Right lobe of liver (tissue), 4 donors: ENCODE results near the gene ZBTB25.

Experiments used
- POLR2A ChIP-seq: fragments of 450-650 bp; IDR thresholded peaks from one replicate; pipeline ENCODE4 v1.6.1; 2017; ENCODE audit warnings: antibody characterized with exemption, mild to moderate bottlenecking
- TF ChIP-seq, protein P1 (sequence below), 4 donors: fragments of 200-600 bp in 3 of 4; fragments of 450-650 bp in 1 of 4; IDR thresholded peaks; one replicate each; pipeline versions ENCODE4 v1.5.1 to v1.8.0; 2016 to 2022; ENCODE audit warnings: antibody characterized with exemption in 4 of 4, mild to moderate bottlenecking in 2 of 4
- donor health status: DM: no; HTN: no; CAD: no.
- donor health status: DM: no; HTN: no; CAD: no.
- donor health status: DM: no; HTN: yes; CAD: no.

DNA sequence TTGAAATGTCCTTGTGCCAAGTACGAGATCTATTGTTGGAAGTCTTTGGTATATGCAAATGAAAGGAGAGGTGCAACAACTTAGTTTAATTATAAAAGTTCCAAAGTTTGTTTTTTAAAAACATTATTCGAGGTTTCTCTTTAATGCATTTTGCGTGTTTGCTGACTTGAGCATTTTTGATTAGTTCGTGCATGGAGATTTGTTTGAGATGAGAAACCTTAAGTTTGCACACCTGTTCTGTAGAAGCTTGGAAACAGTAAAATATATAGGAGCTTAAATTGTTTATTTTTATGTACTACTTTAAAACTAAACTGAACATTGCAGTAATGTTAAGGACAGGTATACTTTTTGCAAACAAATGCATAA is 39.2 kb upstream of the ZBTB25 start:
- TF ChIP-seq, protein P1, sequence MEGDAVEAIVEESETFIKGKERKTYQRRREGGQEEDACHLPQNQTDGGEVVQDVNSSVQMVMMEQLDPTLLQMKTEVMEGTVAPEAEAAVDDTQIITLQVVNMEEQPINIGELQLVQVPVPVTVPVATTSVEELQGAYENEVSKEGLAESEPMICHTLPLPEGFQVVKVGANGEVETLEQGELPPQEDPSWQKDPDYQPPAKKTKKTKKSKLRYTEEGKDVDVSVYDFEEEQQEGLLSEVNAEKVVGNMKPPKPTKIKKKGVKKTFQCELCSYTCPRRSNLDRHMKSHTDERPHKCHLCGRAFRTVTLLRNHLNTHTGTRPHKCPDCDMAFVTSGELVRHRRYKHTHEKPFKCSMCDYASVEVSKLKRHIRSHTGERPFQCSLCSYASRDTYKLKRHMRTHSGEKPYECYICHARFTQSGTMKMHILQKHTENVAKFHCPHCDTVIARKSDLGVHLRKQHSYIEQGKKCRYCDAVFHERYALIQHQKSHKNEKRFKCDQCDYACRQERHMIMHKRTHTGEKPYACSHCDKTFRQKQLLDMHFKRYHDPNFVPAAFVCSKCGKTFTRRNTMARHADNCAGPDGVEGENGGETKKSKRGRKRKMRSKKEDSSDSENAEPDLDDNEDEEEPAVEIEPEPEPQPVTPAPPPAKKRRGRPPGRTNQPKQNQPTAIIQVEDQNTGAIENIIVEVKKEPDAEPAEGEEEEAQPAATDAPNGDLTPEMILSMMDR (IDR thresholded peaks at IDR 0.05), result no peak
- no peak for TF ChIP-seq POLR2A
